C4-2B (cell line): Measurements from ENCODE around the gene A4GALT.

Source experiments
- H3K27ac ChIP-seq: fragments of 450-650 bp; 2 replicates; pipeline ENCODE4 v1.5.1; 2017
- ZFX ChIP-seq: fragments of 450-650 bp; IDR thresholded peaks from 2 replicates; pipeline ENCODE4 v1.6.1; 2017
- TF ChIP-seq, protein P1 (sequence below): fragments of 450-650 bp; conservative IDR thresholded peaks from 2 replicates; pipeline ENCODE4 v1.5.1; 2017; ENCODE audit warnings: mild to moderate bottlenecking

The A4GALT gene

DNA sequence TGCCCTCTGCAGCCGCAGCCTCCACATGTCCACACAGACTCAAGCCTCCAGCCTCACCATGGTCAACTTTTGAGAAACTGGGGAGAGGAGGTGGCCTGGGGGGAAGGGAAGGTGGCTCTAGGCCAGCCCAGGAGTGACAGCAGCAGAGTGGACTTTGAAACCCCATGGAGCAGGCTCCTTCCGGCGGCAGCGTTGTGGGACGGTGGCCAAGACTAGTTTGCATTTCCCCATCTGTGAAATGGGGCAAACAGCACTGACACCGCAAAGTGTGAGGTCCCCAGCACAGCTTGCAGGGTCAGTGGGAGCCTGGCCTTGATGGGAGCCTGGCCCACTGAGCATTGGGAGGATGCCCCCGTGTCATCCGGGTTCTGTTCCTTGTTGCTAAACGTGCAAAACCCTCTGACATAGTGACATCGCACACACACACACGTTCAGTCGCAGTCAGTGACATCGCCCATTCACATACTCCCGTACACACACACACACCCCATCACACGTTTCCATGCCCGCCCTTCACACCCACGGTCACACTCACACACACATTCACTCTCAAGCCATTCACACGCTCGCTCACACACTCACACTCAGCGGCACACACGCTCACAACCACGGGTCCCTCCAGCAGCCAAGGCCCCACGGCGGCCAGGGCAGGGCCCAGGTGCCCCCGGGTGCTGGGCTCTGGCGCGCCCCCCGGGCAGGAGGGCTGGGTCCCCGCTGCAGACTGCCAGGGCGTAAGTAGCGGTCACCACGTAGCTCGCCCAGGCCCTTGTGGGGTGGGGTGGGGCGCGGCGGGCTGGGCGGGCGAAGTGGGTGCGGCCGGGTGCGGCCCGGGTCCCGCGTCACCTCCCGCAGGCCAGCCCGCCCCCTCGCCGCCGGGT lies 72.1 kb downstream of the A4GALT start:
- H3K27ac ChIP-seq, result peak overlapping the region; percentile 74
- TF ChIP-seq, protein P1, sequence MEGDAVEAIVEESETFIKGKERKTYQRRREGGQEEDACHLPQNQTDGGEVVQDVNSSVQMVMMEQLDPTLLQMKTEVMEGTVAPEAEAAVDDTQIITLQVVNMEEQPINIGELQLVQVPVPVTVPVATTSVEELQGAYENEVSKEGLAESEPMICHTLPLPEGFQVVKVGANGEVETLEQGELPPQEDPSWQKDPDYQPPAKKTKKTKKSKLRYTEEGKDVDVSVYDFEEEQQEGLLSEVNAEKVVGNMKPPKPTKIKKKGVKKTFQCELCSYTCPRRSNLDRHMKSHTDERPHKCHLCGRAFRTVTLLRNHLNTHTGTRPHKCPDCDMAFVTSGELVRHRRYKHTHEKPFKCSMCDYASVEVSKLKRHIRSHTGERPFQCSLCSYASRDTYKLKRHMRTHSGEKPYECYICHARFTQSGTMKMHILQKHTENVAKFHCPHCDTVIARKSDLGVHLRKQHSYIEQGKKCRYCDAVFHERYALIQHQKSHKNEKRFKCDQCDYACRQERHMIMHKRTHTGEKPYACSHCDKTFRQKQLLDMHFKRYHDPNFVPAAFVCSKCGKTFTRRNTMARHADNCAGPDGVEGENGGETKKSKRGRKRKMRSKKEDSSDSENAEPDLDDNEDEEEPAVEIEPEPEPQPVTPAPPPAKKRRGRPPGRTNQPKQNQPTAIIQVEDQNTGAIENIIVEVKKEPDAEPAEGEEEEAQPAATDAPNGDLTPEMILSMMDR, result no peak
- TF ChIP-seq ZFX, result no peak

DNA sequence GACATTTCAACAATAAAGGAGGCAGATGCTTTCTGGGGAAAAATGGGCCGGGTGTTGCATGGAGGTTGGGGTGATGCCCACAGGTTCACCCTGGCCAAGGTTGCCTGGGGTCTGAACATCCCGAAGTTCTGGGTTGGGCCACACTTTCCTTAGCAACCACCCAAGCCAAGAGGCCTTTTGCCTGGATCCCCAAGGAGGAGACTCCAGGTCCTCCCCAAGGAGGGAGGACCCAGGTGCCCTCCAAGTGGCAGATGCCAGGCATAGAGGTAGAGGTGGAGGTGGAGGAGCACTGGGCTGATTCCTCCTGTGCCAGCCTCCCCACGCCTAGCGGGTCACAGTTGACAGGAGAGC lies 72.7 kb downstream of the A4GALT start:
- H3K27ac ChIP-seq, result peak overlapping the region; percentile 74
- TF ChIP-seq, protein P1, result no peak
- TF ChIP-seq ZFX, result no peak

DNA sequence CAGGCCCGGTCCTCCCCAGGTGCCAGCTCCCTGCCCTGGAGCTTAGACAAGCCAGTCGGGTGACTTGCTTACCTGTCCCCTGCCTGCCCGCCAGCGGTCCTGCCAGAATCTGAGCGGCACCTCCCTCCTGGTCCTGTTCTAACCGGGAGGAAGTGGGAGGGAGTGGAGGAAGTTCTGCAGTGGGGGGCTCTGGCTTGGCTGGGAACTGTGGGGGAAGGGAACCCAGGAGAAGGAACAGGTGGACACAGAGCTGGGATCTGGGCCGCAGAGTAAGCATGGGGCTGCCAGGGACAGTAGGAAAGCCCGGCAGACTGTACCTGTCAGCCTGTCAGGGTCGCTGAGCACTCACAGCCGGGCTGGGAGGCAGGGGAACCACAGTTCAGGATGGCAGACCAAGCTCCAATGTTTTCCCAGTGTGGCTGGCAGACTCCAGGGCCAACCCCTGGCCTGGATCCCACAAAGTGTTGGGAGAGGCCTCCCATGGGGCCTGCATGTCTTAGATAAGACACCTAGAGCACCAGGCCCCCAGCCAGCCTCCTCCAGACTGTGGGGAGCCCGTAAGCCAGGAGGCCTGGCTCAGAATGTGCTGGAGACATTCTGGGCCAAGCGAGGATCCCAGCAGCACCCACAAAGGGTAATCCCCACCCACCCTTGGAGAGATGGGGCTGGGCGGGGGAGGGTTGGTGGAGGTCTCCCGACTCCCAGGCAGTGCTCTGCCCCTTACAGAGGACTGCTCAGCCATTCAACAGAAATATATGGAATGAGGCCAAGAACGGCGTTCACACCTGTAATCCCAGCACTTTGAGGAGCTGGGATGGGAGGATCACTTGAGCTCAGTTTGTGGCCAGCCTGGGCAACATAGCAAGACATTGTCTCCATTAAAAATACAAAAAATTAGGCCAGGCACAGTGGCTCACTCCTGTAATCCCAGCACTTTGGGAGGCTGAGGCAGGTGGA lies 73.8 kb downstream of the A4GALT start:
- no peak for TF ChIP-seq ZFX
- TF ChIP-seq, protein P1, result no peak

DNA sequence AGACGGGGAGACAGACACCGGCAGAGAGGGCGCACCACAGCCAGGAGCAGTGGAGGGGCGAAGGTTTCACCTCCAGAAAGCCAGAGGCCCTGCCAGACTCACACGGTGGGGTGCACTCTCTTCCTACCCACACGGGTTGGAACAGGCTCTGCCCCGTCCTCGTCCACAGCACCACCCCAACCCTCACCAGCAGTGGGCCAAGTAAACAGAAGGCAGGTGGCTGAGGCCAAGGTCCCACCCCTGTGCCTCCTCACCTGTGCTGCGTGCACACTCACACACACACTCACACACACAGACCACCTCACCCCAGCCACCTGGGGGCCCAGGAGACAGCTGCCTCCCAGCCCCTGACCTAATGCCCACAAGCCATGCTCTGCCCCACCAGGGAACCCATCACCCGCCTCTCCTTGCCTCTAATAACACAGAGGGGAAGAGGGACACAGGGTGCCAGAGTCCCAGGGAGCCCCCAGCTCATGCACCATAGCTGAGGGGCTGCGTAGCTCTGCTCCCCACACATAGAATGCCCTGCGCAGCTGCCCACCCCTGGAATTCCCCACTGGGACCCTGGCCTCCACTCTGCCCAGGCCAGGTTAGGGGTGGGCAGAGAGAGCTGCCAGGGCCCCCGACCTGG lies 74.6 kb downstream of the A4GALT start:
- TF ChIP-seq ZFX, result no peak
- H3K27ac ChIP-seq, result peak overlapping the region; percentile 67

More for the DNA sequence above, 73.8 kb downstream of the A4GALT start:
- H3K27ac ChIP-seq, result peak overlapping the region; percentile 67

DNA sequence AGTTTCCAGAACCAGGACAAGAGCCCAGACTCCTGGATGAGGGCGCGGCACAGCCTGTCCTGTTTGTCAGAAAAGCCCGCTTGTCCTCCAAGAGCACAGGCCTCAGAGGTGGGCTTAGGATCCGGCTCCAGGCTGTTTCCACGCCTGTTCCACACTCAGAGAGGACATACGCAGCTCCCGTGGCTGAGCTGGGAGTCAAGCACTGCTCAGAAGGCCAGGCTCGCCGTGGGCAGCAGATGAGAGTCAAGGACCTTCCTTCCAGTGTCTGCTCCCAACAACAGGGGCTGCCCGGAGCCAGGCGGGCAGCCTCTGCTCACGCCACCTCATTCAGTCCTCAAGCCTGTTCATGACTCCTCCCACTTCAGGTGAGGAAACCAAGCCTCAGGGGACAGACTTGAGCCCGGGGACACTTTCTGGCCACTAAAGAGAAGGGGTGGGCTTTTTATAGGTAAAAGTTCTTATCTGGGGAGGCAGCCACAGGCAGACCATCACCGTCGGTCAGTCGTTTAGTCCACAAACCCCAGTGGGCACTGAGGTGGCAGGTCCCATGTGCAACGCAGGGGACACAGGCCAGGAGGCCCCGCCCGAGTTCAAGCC lies 75.2 kb downstream of the A4GALT start:
- H3K27ac ChIP-seq, result peak overlapping the region; percentile 67

DNA sequence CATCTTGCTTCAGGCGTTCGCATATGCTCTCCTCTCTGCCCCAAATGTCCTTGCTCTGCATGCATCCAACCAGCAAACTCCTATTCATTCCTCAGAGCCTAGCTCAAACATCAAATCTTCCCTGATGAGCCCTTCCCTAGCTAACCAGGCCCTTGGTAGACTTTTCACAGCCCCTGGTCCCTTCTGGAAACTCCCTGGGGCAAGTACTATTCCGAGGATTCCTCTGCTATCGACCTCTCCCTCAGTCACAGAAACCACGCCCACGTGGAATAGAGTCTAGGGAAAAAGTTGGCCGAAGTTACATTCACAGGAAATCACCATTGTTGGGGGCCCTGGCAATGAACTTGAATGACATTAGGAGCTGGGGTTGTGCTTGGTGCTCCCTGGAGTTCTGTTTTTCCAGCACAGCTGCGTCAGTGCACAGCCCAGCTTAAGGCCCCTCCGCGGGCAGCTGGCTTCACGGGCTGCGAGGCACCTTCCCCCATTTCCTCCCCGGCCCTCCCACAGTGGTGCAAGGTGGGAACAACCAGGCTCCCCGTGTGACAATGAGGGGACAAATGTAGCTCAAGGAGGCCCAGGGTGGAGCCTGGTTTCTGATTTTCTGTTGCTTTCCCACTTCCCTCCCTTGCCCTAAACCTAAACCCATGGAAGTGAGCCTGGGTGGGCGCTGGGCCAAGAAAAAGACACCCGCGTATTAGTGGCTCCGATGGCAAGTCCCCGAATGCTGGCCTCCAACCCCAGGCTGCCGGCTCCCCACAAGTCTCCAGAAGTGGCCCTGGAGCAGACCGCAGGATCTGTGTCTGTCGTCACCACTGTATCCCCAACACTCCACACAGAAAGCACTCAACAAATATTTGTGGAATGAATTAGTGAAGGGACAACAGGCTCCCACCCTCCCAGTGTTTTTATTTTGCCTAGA lies 76.0 kb downstream of the A4GALT start:
- H3K27ac ChIP-seq, result peak overlapping the region; percentile 67; the same call in 1 of the 2 replicates
- no peak for TF ChIP-seq ZFX
- TF ChIP-seq, protein P1, result no peak

More for the DNA sequence above, 75.2 kb downstream of the A4GALT start:
- TF ChIP-seq, protein P1, result no peak
- no peak for TF ChIP-seq ZFX
